Stomach (tissue), 9 donors: ENCODE measurements around the gene PIP4K2A. TPM values are rescaled to one million over a fixed set of nuclear protein-coding genes. Genes with fewer than 3 reads are reported as not detected.

ENCODE experiments used
- DNase-seq, 2 donors: peaks; one replicate each; pipeline versions ENCODE4 v3.0.0 to v3.0.0-alpha.2; 2013 to 2019
- H3K27ac ChIP-seq, 5 donors: fragments of 200-600 bp in 4 of 5; sonication (generic) in 4 of 5; one replicate each; pipeline ENCODE4 v1.5.1; 2013 to 2019; ENCODE audit warnings: mild to moderate bottlenecking in 1 of 5, moderate library complexity in 1 of 5
- H3K27me3 ChIP-seq, 3 donors: fragments of 200-600 bp; sonication (generic); one replicate each; pipeline ENCODE4 v1.5.1; 2017 to 2019; ENCODE audit warnings: mixed run types in 1 of 3
- H3K36me3 ChIP-seq, 4 donors: fragments of 200-600 bp; sonication (generic); 1 replicate in 3 of 4; 2 replicates in 1 of 4; pipeline ENCODE4 v1.5.1; 2016 to 2019
- H3K4me1 ChIP-seq, 4 donors: fragments of 200-600 bp; sonication (generic); one replicate each; pipeline ENCODE4 v1.5.1; 2016 to 2019
- H3K4me3 ChIP-seq, 4 donors: fragments of 200-600 bp; sonication (generic) in 3 of 4; one replicate each; pipeline ENCODE4 v1.5.1; 2016 to 2019; ENCODE audit warnings: mild to moderate bottlenecking in 1 of 4
- H3K9me3 ChIP-seq, 4 donors: fragments of 200-600 bp; sonication (generic); one replicate each; pipeline ENCODE4 v1.5.1; 2016 to 2019
- CTCF ChIP-seq, 7 experiments: fragments of 450-650 bp in 4 of 7; fragments of 200-600 bp in 3 of 7; sonication (generic) in 3 of 7; IDR thresholded peaks; one replicate each; pipeline ENCODE4 v1.5.1; 2016 to 2019; ENCODE audit warnings: antibody characterized with exemption in 7 of 7, control low read depth in 2 of 7, mild to moderate bottlenecking in 1 of 7
- EP300 ChIP-seq: sonication (generic); formaldehyde crosslinking; IDR thresholded peaks from one replicate; pipeline ENCODE4 v1.6.1; 2017; ENCODE audit warnings: antibody characterized with exemption
- POLR2A ChIP-seq, 4 donors: fragments of 450-650 bp; IDR thresholded peaks; one replicate each; pipeline ENCODE4 v1.6.1; 2016; ENCODE audit warnings: antibody characterized with exemption in 4 of 4, control low read depth in 2 of 4, mild to moderate bottlenecking in 1 of 4, moderate library complexity in 1 of 4
- POLR2AphosphoS5 ChIP-seq, 3 donors: sonication (generic); formaldehyde crosslinking; IDR thresholded peaks; one replicate each; pipeline ENCODE4 v1.6.1; 2016; ENCODE audit warnings: antibody characterized with exemption in 3 of 3
- WGBS, 5 donors: extraction: QIAGEN DNeasy Blood & Tissue Kit in 3 of 5; methylation state at CpG; one replicate each; pipeline versions ENCODE4 v1.1.5 to v1.1.7; 2013 to 2018; 5-methylcytosine and 5-hydroxymethylcytosine counted together
- intact Hi-C: fragments of 100-400 bp; cut with DNase I; formaldehyde crosslinking; loops from one replicate; pipeline ENCODE4 v1.15.1; 2023; ENCODE audit warnings: low total_unique reads
- polyA plus RNA-seq, 3 donors: library from polyadenylated mRNA; stranded (reverse); fragments of 200-250 nt; gene quantifications; one replicate each; pipeline ENCODE4 v1.2.3, GENCODE V29; 2013
- total RNA-seq, 5 donors: library from RNA; depleted of rRNA; stranded (reverse); fragments of >200 nt; gene quantifications; one replicate each; pipeline versions ENCODE4 v1.1.0 to v1.2.3, GENCODE V29; 2014 to 2016
- donor health status: healthy with polysubstance abuse.
- donor health status: Bipolar disorder and iron deficiency.
- donor health status: healthy.

Gene PIP4K2A
- total and polyA plus RNA-seq, 8 donors, result 6.7 to 61.3 (median 13.6) TPM

GRCh38 chr10:22593636-22594198 lies 120.7 kb downstream of the PIP4K2A start:
- peaks cover 0 to 30% (median 12%) of the 10 kb centered on the region in 4 donors for H3K4me1 ChIP-seq
- DNase-seq, result no peak
- intact Hi-C loops, result no loop called here
- no peak overlapping the region for H3K4me3 ChIP-seq
- peaks cover 0 to 27% (median 22%) of the 10 kb centered on the region in 4 donors for H3K36me3 ChIP-seq
- WGBS, 5 donors, result 40 to 71% (median 57%) methylated on average over 3 of the region's 3 CpGs
- H3K27ac ChIP-seq, result no peak overlapping the region
- H3K9me3 ChIP-seq, result no peaks in the 10 kb centered on the region
- TF ChIP-seq EP300 (no peak), POLR2A (IDR thresholded peaks at IDR 0.05) (no peak), POLR2AphosphoS5 (IDR thresholded peaks at IDR 0.05) (no peak), CTCF (IDR thresholded peaks at IDR 0.05) (no peak)
- H3K27me3 ChIP-seq, result no peaks in the 10 kb centered on the region

- Histone ChIP-seq H3K4me1 (peaks cover 0 to 23% (median 12%) of the 10 kb centered on the region in 4 donors), H3K27ac (no peak overlapping the region), H3K9me3 (no peaks in the 10 kb centered on the region), H3K27me3 (no peaks in the 10 kb centered on the region), H3K4me3 (no peak overlapping the region), H3K36me3 (peaks cover 3 to 34% (median 27%) of the 10 kb centered on the region in 4 donors)
- 88 to 95% (median 89%) methylated on average over 3 of the region's 3 CpGs for whole genome bisulfite sequencing, 5 donors
- DNase-seq, result no peak
- TF ChIP-seq POLR2AphosphoS5 (IDR thresholded peaks at IDR 0.05) (no peak), POLR2A (IDR thresholded peaks at IDR 0.05) (no peak), EP300 (no peak), CTCF (IDR thresholded peaks at IDR 0.05) (no peak)
- intact Hi-C loops, result no loop called here
Observed at GRCh38 chr10:22593026-22593425, 121.4 kb downstream of the PIP4K2A start.

- Histone ChIP-seq H3K27me3 (no peaks in the 10 kb centered on the region), H3K9me3 (no peaks in the 10 kb centered on the region), H3K36me3 (peaks cover 3 to 40% (median 36%) of the 10 kb centered on the region in 4 donors), H3K27ac (no peak overlapping the region), H3K4me3 (no peak overlapping the region), H3K4me1 (peaks cover 0 to 12% (median 4%) of the 10 kb centered on the region in 4 donors)
- intact Hi-C loops, result no loop called here
- no peak for DNase-seq
- 76 to 91% (median 85%) methylated on average over 6 of the region's 6 CpGs for WGBS, 5 donors
- TF ChIP-seq POLR2AphosphoS5 (IDR thresholded peaks at IDR 0.05) (no peak), EP300 (no peak), CTCF (IDR thresholded peaks at IDR 0.05) (no peak), POLR2A (IDR thresholded peaks at IDR 0.05) (no peak)
Observed at GRCh38 chr10:22589851-22590514, 124.4 kb downstream of the PIP4K2A start.

GRCh38 chr10:22588462-22588861 lies 125.9 kb downstream of the PIP4K2A start:
- Histone ChIP-seq H3K27ac (no peak overlapping the region), H3K36me3 (peaks cover 3 to 46% (median 40%) of the 10 kb centered on the region in 4 donors), H3K4me3 (no peak overlapping the region), H3K27me3 (no peaks in the 10 kb centered on the region), H3K9me3 (no peaks in the 10 kb centered on the region), H3K4me1 (peaks cover 0 to 5% (median 0%) of the 10 kb centered on the region in 4 donors)
- intact Hi-C loops, result no loop called here
- TF ChIP-seq CTCF (IDR thresholded peaks at IDR 0.05), result no peak
- TF ChIP-seq EP300, result no peak
- TF ChIP-seq POLR2AphosphoS5 (IDR thresholded peaks at IDR 0.05), result no peak
- TF ChIP-seq POLR2A (IDR thresholded peaks at IDR 0.05), result no peak
- no peak for DNase-seq
- 93 to 100% (median 98%) methylated on average over 1 of the region's 1 CpG for WGBS, 5 donors
